Measurements from ENCODE around the gene KRTCAP2.

- no peak for TF ChIP-seq CTCF (conservative IDR thresholded peaks at IDR 0.05)
- TF ChIP-seq ZFX (IDR thresholded peaks at IDR 0.05): no peak
Measured at GRCh38 chr1:155202198-155202597, 29.1 kb upstream of the KRTCAP2 start.

All from C4-2B (cell line).